ENCODE measurements around the gene DPP10. TPM values are rescaled to one million over a fixed set of nuclear protein-coding genes. Genes with fewer than 3 reads are reported as not detected.
"Not testable (repeated sequence)": the region's sequence is repeated elsewhere in the genome, so short reads cannot be mapped to it uniquely, and the experiment has no call there.

The DPP10 gene
- total and polyA plus RNA-seq, 4 experiments from 2014 or later, result not detected

DNA sequence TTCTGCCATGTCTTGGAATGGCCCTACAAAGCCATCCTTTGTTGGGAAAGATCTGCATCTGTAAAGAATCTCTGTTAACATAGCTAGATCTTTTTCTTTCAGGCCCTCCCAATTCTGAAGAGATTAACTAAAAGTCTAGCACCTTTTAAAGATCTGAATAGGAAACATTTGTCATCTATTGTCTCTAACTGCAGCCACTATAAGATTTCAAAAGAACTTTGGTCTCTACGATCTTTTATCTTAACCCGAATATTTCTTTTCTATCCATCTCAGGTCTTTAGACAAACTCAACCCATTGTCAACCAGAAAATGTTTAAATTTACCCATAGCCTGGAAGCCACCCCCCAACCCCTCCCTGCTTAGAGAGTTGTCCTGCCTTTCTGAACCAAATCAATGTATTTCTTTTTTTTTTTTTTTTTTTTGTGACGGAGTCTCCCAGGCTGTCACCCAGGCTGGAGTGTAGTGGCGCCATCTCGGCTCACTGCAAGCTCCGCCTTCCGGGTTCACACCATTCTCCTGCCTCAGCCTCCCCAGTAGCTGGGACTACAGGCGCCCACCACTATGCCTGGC, 643.7 kb downstream of the DPP10 start:
- H3K4me3 ChIP-seq (ENCODE audit: low read length in 2 of 2); H3K9me3 ChIP-seq (ENCODE audit: control insufficient read depth in 1 of 2, low read length in 2 of 2); H3K27me3 Mint-ChIP-seq; H3K36me3 Mint-ChIP-seq; CTCF ChIA-PET (ENCODE audit: partially characterized antibody); H3K36me3 ChIP-seq (ENCODE audit: insufficient read depth, low read length); H3K27ac ChIP-seq (ENCODE audit: low read depth, low read length); POLR2A ChIA-PET (ENCODE audit: partially characterized antibody); H3K27ac Mint-ChIP-seq; H3K4me1 ChIP-seq (ENCODE audit: insufficient read depth, low read length); intact Hi-C loops (cut with micrococcal nuclease); H3K4me3 Mint-ChIP-seq; H3K4me1 Mint-ChIP-seq; DNase-seq; H3K27me3 ChIP-seq (ENCODE audit: insufficient read depth, low read length): not testable (repeated sequence)
- H3K9me3 Mint-ChIP-seq, result peaks cover 2 to 26% (median 12%) of the 10 kb centered on the region in 8 donors

- no peaks in the 10 kb centered on the region for H3K4me1 Mint-ChIP-seq
- peaks cover 0 to 12% (median 5%) of the 10 kb centered on the region in 8 donors for H3K9me3 Mint-ChIP-seq
- H3K4me1 ChIP-seq (ENCODE audit: insufficient read depth, low read length), result no peaks in the 10 kb centered on the region
- intact Hi-C loops (cut with micrococcal nuclease), result no loop called here
- no peak overlapping the region for H3K4me3 Mint-ChIP-seq
- CTCF ChIA-PET (ENCODE audit: partially characterized antibody), result no interaction called here
- H3K36me3 ChIP-seq (ENCODE audit: insufficient read depth, low read length), result no peaks in the 10 kb centered on the region
- H3K9me3 ChIP-seq (ENCODE audit: control insufficient read depth in 1 of 2, low read length in 2 of 2), result peaks cover 0 to 3% of the 10 kb centered on the region in 2 donors
- no peaks in the 10 kb centered on the region for H3K27me3 ChIP-seq (ENCODE audit: insufficient read depth, low read length)
- no peaks in the 10 kb centered on the region for H3K36me3 Mint-ChIP-seq
- no peak overlapping the region for H3K4me3 ChIP-seq (ENCODE audit: low read length in 2 of 2)
- H3K27ac ChIP-seq (ENCODE audit: low read depth, low read length), result no peak overlapping the region
- DNase-seq, result no peak
- H3K27me3 Mint-ChIP-seq, result no peaks in the 10 kb centered on the region
- POLR2A ChIA-PET (ENCODE audit: partially characterized antibody), result no interaction called here
- H3K27ac Mint-ChIP-seq, result no peak overlapping the region
Observed at GRCh38 chr2:115094441-115094840, 652.0 kb downstream of the DPP10 start.

DNA sequence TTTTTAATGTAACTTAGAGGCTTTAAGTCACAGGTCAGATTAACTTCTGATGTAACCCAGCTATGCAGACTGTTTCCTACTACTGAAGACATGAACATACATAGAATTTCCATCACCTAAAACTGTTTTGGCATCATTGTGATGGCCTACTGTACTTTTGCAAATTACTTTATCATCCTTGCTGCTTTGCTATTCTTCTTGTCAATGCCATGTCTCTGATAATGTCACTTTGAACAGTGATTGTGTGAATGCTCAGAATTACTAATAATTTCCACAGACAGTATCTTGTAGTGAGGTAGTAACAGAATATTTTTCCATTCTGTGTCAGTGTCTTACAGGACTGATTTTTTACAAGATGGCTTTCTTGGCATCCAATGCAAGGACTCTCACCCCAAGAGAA, 663.5 kb downstream of the DPP10 start:
- Mint-ChIP-seq H3K9me3 (peaks cover 0 to 6% (median 4%) of the 10 kb centered on the region in 8 donors), H3K36me3 (no peaks in the 10 kb centered on the region), H3K4me3 (no peak overlapping the region), H3K4me1 (no peaks in the 10 kb centered on the region), H3K27me3 (no peaks in the 10 kb centered on the region), H3K27ac (no peak overlapping the region)
- H3K4me1 ChIP-seq (ENCODE audit: insufficient read depth, low read length), result no peaks in the 10 kb centered on the region
- DNase-seq, result no peak
- no peak overlapping the region for H3K27ac ChIP-seq (ENCODE audit: low read depth, low read length)
- H3K9me3 ChIP-seq (ENCODE audit: control insufficient read depth in 1 of 2, low read length in 2 of 2), result no peaks in the 10 kb centered on the region
- intact Hi-C loops (cut with micrococcal nuclease), result no loop called here
- POLR2A ChIA-PET (ENCODE audit: partially characterized antibody), result no interaction called here
- CTCF ChIA-PET (ENCODE audit: partially characterized antibody), result no interaction called here
- no peak overlapping the region for H3K4me3 ChIP-seq (ENCODE audit: low read length in 2 of 2)
- no peaks in the 10 kb centered on the region for H3K36me3 ChIP-seq (ENCODE audit: insufficient read depth, low read length)
- H3K27me3 ChIP-seq (ENCODE audit: insufficient read depth, low read length), result no peaks in the 10 kb centered on the region

- Mint-ChIP-seq H3K36me3 (no peaks in the 10 kb centered on the region), H3K27ac (no peak overlapping the region), H3K9me3 (peaks cover 0 to 10% (median 2%) of the 10 kb centered on the region in 8 donors), H3K4me3 (no peak overlapping the region), H3K4me1 (no peaks in the 10 kb centered on the region), H3K27me3 (no peaks in the 10 kb centered on the region)
- Histone ChIP-seq H3K9me3 (ENCODE audit: control insufficient read depth in 1 of 2, low read length in 2 of 2) (no peaks in the 10 kb centered on the region), H3K36me3 (ENCODE audit: insufficient read depth, low read length) (no peaks in the 10 kb centered on the region), H3K27me3 (ENCODE audit: insufficient read depth, low read length) (no peaks in the 10 kb centered on the region), H3K27ac (ENCODE audit: low read depth, low read length) (no peak overlapping the region), H3K4me3 (ENCODE audit: low read length in 2 of 2) (no peak overlapping the region), H3K4me1 (ENCODE audit: insufficient read depth, low read length) (no peaks in the 10 kb centered on the region)
- DNase-seq, result no peak
- intact Hi-C loops (cut with micrococcal nuclease), result no loop called here
- CTCF ChIA-PET (ENCODE audit: partially characterized antibody), result no interaction called here
- POLR2A ChIA-PET (ENCODE audit: partially characterized antibody), result no interaction called here
Observed at GRCh38 chr2:115115135-115115534, 672.7 kb downstream of the DPP10 start.

DNA sequence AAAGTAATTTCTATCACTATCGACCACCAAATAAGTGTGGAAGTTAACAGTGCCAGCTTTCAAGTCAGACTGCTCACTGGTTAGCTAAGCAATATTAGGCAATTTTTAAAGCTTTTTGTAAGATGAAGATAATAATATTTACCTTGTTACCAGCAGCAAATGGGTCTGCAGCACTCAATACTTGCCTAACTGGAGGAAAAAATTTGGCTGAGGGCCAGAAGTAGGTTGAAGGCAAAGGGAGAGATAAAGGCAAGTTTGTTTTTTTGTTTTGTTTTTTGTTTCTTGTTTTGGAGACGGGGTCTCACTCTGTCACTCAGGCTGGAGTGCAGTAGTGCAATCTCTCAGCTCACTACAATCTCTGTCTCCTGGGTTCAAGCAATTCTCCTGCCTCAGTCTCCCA, 675.9 kb downstream of the DPP10 start:
- H3K27ac Mint-ChIP-seq, result no peak overlapping the region
- intact Hi-C loops (cut with micrococcal nuclease), result no loop called here

GRCh38 chr2:115119086-115119485, 676.6 kb downstream of the DPP10 start:
- H3K4me3 Mint-ChIP-seq, result no peak overlapping the region
- no peaks in the 10 kb centered on the region for H3K27me3 Mint-ChIP-seq
- H3K36me3 Mint-ChIP-seq, result no peaks in the 10 kb centered on the region
- Histone ChIP-seq H3K9me3 (ENCODE audit: control insufficient read depth in 1 of 2, low read length in 2 of 2) (no peaks in the 10 kb centered on the region), H3K36me3 (ENCODE audit: insufficient read depth, low read length) (no peaks in the 10 kb centered on the region), H3K4me1 (ENCODE audit: insufficient read depth, low read length) (no peaks in the 10 kb centered on the region), H3K27me3 (ENCODE audit: insufficient read depth, low read length) (no peaks in the 10 kb centered on the region), H3K4me3 (ENCODE audit: low read length in 2 of 2) (no peak overlapping the region), H3K27ac (ENCODE audit: low read depth, low read length) (no peak overlapping the region)
- POLR2A ChIA-PET (ENCODE audit: partially characterized antibody), result no interaction called here
- peak in 1 of 5 donors; percentile 22 for DNase-seq
- CTCF ChIA-PET (ENCODE audit: partially characterized antibody), result no interaction called here
- H3K27ac Mint-ChIP-seq, result no peak overlapping the region
- intact Hi-C loops (cut with micrococcal nuclease), result no loop called here
- H3K4me1 Mint-ChIP-seq, result no peaks in the 10 kb centered on the region
- H3K9me3 Mint-ChIP-seq, result peaks cover 0 to 15% (median 4%) of the 10 kb centered on the region in 8 donors

More for the DNA sequence above, 675.9 kb downstream of the DPP10 start:
- no peaks in the 10 kb centered on the region for H3K27me3 ChIP-seq (ENCODE audit: insufficient read depth, low read length)
- H3K4me1 Mint-ChIP-seq, result no peaks in the 10 kb centered on the region
- no peaks in the 10 kb centered on the region for H3K36me3 Mint-ChIP-seq
- H3K27me3 Mint-ChIP-seq, result no peaks in the 10 kb centered on the region
- DNase-seq, result no peak
- no peak overlapping the region for H3K27ac ChIP-seq (ENCODE audit: low read depth, low read length)
- ChIA-PET POLR2A (ENCODE audit: partially characterized antibody) (no interaction called here), CTCF (ENCODE audit: partially characterized antibody) (no interaction called here)
- no peaks in the 10 kb centered on the region for H3K4me1 ChIP-seq (ENCODE audit: insufficient read depth, low read length)
- H3K9me3 ChIP-seq (ENCODE audit: control insufficient read depth in 1 of 2, low read length in 2 of 2), result no peaks in the 10 kb centered on the region
- H3K4me3 ChIP-seq (ENCODE audit: low read length in 2 of 2), result no peak overlapping the region
- peaks cover 0 to 15% (median 5%) of the 10 kb centered on the region in 8 donors for H3K9me3 Mint-ChIP-seq
- H3K4me3 Mint-ChIP-seq, result no peak overlapping the region
- no peaks in the 10 kb centered on the region for H3K36me3 ChIP-seq (ENCODE audit: insufficient read depth, low read length)

DNA sequence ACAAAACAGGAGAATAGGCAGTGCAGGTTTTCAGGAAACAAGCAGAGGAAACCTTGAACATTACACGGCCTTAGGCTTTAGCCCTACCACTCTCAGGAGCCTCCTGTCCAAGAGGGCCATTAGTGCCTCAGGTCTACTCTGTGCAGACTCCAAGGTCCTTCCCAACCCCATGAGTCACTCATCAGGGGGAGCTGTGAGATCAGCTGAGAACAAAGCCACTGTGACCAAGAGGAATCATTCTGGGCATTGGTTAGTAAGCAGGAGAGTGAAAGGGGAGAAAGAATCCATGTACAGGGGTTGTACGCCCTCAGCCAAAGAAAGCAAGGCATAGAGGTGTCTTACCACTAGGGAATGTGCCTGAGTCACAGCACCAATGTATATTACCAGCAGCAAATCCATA, 680.3 kb downstream of the DPP10 start:
- Mint-ChIP-seq H3K9me3 (peaks cover 0 to 15% (median 4%) of the 10 kb centered on the region in 8 donors), H3K27ac (no peak overlapping the region), H3K4me1 (no peaks in the 10 kb centered on the region), H3K4me3 (no peak overlapping the region), H3K27me3 (no peaks in the 10 kb centered on the region), H3K36me3 (no peaks in the 10 kb centered on the region)
- intact Hi-C loops (cut with micrococcal nuclease), result no loop called here
- ChIA-PET CTCF (ENCODE audit: partially characterized antibody) (no interaction called here), POLR2A (ENCODE audit: partially characterized antibody) (no interaction called here)
- Histone ChIP-seq H3K4me3 (ENCODE audit: low read length in 2 of 2) (no peak overlapping the region), H3K27me3 (ENCODE audit: insufficient read depth, low read length) (no peaks in the 10 kb centered on the region), H3K9me3 (ENCODE audit: control insufficient read depth in 1 of 2, low read length in 2 of 2) (no peaks in the 10 kb centered on the region), H3K27ac (ENCODE audit: low read depth, low read length) (no peak overlapping the region), H3K4me1 (ENCODE audit: insufficient read depth, low read length) (no peaks in the 10 kb centered on the region), H3K36me3 (ENCODE audit: insufficient read depth, low read length) (no peaks in the 10 kb centered on the region)
- no peak for DNase-seq

- POLR2A ChIA-PET (ENCODE audit: partially characterized antibody), result no interaction called here
- no peaks in the 10 kb centered on the region for H3K27me3 ChIP-seq (ENCODE audit: insufficient read depth, low read length)
- Mint-ChIP-seq H3K27me3 (no peaks in the 10 kb centered on the region), H3K4me3 (no peak overlapping the region), H3K36me3 (no peaks in the 10 kb centered on the region), H3K27ac (no peak overlapping the region), H3K9me3 (peaks cover 0 to 9% (median 4%) of the 10 kb centered on the region in 8 donors), H3K4me1 (no peaks in the 10 kb centered on the region)
- H3K9me3 ChIP-seq (ENCODE audit: control insufficient read depth in 1 of 2, low read length in 2 of 2), result no peaks in the 10 kb centered on the region
- CTCF ChIA-PET (ENCODE audit: partially characterized antibody), result no interaction called here
- no peaks in the 10 kb centered on the region for H3K36me3 ChIP-seq (ENCODE audit: insufficient read depth, low read length)
- no peak overlapping the region for H3K27ac ChIP-seq (ENCODE audit: low read depth, low read length)
- intact Hi-C loops (cut with micrococcal nuclease), result no loop called here
- H3K4me1 ChIP-seq (ENCODE audit: insufficient read depth, low read length), result no peaks in the 10 kb centered on the region
- no peak overlapping the region for H3K4me3 ChIP-seq (ENCODE audit: low read length in 2 of 2)
- no peak for DNase-seq
Observed at GRCh38 chr2:115124817-115125216, 682.4 kb downstream of the DPP10 start.

Measured in CD4-positive, alpha-beta memory T cell (primary cell).